AG09319 (cell line): ENCODE measurements around the gene LCNL1.

Source experiments
- DNase-seq: peaks from one replicate; pipeline ENCODE4 v3.0.0-alpha.2; 2010; ENCODE audit warnings: low read depth; ENCODE audit errors: extremely low read depth
- TF ChIP-seq, protein P1 (sequence below): IDR thresholded peaks from 2 replicates; pipeline ENCODE4 v1.5.1; 2011; ENCODE audit warnings: low read depth, mild to moderate bottlenecking, inconsistent platforms, low read length, moderate library complexity

LCNL1 gene

DNA sequence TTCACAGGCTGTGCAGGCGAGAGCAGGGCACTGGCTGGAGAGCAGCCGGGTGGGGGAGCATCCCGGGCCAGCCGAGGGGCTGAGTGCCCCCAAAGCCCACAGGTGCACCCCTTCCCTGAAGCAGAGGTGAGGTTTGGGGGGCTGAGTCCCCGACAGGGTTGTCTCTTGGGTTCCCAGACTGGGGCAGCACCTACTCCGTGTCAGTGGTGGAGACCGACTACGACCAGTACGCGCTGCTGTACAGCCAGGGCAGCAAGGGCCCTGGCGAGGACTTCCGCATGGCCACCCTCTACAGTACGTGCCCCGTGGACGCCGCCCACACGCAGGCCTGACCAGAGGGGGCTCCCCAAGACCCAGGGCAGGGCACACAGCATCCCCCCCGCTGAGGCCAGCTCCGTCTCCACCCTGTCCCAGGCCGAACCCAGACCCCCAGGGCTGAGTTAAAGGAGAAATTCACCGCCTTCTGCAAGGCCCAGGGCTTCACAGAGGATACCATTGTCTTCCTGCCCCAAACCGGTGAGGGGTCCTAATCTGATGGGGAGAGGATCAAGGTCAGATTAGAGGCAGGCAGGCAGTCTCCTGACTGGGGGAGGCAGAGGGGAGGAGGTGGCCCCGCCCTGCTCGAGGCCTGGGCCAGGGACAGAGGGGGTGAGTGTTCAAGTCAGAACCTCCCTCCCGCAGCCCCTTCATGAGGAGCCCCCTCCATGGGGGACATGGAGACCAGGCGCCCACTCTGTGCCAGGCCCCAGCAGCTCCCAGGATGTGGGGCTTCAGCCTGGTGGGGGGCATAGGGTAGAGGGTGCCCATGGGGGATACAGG is 2.8 kb upstream of the LCNL1 start:
- TF ChIP-seq, protein P1, sequence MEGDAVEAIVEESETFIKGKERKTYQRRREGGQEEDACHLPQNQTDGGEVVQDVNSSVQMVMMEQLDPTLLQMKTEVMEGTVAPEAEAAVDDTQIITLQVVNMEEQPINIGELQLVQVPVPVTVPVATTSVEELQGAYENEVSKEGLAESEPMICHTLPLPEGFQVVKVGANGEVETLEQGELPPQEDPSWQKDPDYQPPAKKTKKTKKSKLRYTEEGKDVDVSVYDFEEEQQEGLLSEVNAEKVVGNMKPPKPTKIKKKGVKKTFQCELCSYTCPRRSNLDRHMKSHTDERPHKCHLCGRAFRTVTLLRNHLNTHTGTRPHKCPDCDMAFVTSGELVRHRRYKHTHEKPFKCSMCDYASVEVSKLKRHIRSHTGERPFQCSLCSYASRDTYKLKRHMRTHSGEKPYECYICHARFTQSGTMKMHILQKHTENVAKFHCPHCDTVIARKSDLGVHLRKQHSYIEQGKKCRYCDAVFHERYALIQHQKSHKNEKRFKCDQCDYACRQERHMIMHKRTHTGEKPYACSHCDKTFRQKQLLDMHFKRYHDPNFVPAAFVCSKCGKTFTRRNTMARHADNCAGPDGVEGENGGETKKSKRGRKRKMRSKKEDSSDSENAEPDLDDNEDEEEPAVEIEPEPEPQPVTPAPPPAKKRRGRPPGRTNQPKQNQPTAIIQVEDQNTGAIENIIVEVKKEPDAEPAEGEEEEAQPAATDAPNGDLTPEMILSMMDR, result no peak
- no peak for DNase-seq

DNA sequence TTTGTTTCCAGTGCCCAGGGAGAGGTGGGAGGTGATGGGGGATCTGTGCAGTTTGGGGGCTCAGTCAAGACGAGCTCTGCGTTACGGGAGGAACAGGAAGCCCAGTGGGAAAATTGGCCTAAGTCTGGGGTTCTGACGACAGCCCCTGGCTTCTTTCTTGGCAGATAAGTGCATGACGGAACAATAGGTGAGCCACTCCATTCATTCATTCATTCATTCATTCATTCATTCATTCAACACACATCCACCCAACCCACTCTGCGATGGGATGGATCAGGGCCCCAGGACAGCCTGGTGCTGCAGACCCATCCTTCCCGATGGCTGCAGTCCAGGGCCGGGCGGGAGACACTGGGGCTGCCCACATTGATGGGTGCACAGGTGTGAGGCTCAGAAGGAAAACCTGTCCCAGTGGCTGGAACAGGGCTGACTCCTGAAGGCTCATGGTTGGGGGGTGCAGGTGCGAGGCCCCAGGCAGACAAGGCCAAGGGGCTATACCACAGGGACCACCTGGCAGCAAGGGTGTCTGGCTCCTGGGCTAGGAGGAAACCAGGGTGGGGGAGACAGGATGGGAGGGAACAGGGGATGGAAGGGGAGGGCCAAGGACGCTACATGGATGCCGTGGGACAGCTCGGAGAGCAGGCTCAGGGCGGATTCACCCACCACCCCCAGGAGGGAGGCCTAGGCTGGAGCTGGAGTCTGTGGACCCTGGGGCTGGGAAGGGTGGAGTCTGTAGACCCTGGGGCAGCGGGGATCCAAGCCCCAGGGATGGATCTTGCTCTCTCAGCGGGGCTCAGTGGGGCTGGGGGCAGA is 1.9 kb upstream of the LCNL1 start:
- no peak for DNase-seq
- TF ChIP-seq, protein P1, result no peak

DNA sequence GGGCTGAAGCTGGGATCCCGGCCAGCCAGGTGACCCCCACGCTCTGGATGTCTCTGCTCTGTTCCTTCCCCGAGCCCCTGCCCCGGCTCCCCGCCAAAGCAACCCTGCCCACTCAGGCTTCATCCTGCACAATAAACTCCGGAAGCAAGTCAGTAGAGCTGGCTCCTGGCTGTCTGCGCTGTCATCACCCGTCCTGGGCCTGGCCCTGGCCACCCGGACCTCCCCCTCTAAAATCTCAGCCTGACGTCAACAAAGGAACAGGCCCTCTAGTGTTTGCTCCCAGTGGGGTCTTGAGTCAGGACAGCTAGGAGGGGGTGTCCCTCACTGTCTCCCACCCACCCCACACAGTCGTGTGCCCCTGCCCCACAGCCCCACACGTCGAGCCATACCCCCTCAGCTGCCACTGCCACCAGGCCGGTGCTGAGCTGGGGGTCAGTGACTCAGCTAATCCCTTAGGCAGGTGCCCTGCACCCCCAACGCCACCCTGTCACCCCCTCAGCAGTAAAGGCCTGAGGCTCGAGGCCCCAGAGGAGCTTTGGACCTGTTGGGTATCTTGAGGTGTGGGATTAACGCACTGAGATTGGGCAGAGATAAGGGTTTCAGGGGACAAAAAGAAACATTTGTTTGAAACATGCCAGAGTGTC is 1.1 kb upstream of the LCNL1 start:
- TF ChIP-seq, protein P1, result no peak
- no peak for DNase-seq

DNA sequence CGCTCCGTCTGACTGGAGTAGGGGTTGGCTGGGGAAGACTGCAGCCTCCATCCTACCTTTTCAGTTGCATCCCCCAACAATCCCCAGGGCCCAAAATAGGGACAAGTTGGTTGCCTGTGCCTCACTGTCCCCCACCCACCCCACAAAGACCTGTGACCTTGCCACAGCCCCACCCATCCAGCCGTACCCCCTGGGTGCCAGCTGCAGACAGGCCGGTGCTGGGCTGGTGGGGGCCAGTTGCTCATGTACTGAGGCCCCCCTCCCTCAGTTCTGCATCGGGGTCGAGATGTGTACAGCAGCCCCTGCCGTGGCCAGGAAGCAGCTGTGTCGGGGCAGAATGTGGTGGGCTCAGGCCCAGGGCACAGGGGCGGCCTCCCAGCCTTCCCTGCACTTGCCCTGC is 374 bp downstream of the LCNL1 start:
- no peak for DNase-seq
- TF ChIP-seq, protein P1, result no peak

DNA sequence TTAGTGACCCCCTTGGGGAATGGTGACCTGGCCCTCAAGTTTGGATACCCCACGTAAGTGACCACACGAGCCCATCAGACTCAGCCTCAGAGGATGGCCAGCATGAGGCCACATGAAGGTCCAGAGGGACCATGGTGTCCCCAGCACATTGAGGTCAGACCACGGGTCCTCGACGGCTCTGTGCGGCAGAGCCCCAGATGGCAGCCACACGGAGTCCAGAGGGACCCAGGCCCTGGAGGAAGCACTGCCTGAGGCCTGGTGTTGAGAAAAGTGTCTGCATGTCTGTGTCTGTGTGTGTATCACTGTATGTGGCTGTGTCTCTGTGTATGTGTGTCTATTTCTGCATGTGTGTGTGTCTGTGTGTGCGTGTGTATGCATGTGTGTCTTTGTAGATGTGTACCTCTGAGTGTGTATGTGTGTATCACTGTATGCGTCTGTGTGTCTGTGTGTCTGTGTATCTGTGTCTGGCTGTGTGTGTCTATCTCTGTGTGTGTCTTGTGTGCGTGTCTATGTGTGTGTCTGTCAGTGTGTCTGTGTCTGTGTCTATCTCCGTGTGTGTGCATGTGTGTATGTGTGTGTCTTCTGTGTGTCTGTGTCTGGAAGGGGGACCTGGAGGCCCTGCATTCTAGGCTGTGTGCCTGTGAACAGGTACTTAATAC is 992 bp downstream of the LCNL1 start:
- TF ChIP-seq, protein P1, result no peak
- no peak for DNase-seq

DNA sequence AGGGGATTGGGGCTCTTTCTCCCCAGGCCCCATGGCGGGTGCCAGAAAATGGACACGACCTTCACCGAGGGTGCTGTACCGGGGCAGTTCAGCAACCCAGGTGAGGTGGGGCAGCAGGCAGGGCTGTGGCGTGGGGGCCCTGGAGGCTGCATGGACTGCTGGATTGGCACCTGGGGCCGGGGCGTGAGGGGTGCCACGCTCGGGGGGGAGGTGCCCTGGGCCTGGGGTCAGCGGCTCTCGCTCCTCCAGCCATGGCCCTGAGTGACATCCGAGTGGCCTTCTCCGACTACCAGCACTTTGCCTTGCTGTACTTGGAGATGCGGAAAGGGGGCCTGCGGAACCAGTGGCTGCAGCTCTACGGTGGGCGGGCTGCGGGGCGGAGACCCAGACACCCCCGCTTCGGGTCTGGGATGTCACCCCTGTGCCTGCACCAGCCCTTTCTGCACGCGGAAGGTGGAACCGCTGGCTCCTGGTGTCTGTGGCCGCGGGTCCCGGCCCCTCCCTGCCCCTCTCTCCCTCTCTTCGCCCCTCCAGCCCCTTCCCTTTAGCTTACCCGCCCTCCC is 1.8 kb downstream of the LCNL1 start:
- DNase-seq, result no peak
- TF ChIP-seq, protein P1, result no peak
